Testis (tissue), 3 donors: ENCODE data around the gene REG1A. TPM values are rescaled to one million over a fixed set of nuclear protein-coding genes. Genes with fewer than 3 reads are reported as not detected.

ENCODE experiments used
- DNase-seq: peaks from one replicate; pipeline ENCODE4 v3.0.0-alpha.2; 2019
- H3K27ac ChIP-seq, 2 donors: fragments of 200-600 bp; sonication (generic); one replicate each; pipeline ENCODE4 v1.5.1; 2019
- H3K27me3 ChIP-seq: fragments of 200-600 bp; sonication (generic); one replicate; pipeline ENCODE4 v1.5.1; 2019
- H3K36me3 ChIP-seq: fragments of 200-600 bp; sonication (generic); one replicate; pipeline ENCODE4 v1.5.1; 2017; ENCODE audit warnings: low read depth; ENCODE audit errors: missing control alignments
- H3K4me1 ChIP-seq: fragments of 200-600 bp; sonication (generic); one replicate; pipeline ENCODE4 v1.5.1; 2019
- H3K4me3 ChIP-seq, 2 donors: fragments of 200-600 bp; sonication (generic); one replicate each; pipeline ENCODE4 v1.5.1; 2017 to 2019
- H3K9me3 ChIP-seq: fragments of 200-600 bp; sonication (generic); one replicate; pipeline ENCODE4 v1.5.1; 2017
- CTCF ChIP-seq, 3 experiments: fragments of 450-650 bp in 2 of 3; fragments of 200-600 bp in 1 of 3; sonication (generic) in 1 of 3; IDR thresholded peaks; one replicate each; pipeline ENCODE4 v1.5.1; 2016 to 2019; ENCODE audit warnings: antibody characterized with exemption in 3 of 3, mild to moderate bottlenecking in 2 of 3, moderate library complexity in 1 of 3
- POLR2A ChIP-seq: fragments of 450-650 bp; IDR thresholded peaks from one replicate; pipeline ENCODE4 v1.6.1; 2017; ENCODE audit warnings: antibody characterized with exemption, mild to moderate bottlenecking, moderate library complexity
- WGBS, 2 donors: methylation state at CpG; one replicate each; pipeline ENCODE4 v1.1.5; 2018; 5-methylcytosine and 5-hydroxymethylcytosine counted together
- intact Hi-C: fragments of 100-400 bp; cut with DNase I; formaldehyde crosslinking; loops from one replicate; pipeline ENCODE4 v1.15.1; 2023; ENCODE audit warnings: low total_unique reads
- polyA plus RNA-seq: library from polyadenylated mRNA; stranded (reverse); fragments of 350-450 nt; fragmentation: Illumina TruSeq; extraction: RNeasy Lipid Tissue Mini Kit (QIAGEN cat#74804); gene quantifications from one replicate; pipeline ENCODE4 v1.2.3, GENCODE V29; 2014; ENCODE audit warnings: low read depth, low replicate concordance; ENCODE audit not compliant: insufficient read depth
- total RNA-seq, 2 donors: library from RNA; depleted of rRNA; stranded (reverse); fragments of >200 nt; gene quantifications; one replicate each; pipeline ENCODE4 v1.2.3, GENCODE V29; 2016

Gene REG1A
- total and polyA plus RNA-seq, 3 donors from 2014 or later: 0.74 to 0.87 TPM; not detected in 1

GRCh38 chr2:79122676-79123075, 2.4 kb downstream of the REG1A start:
- 97 to 98% methylated on average over 2 of the region's 2 CpGs for WGBS, 2 donors
- Histone ChIP-seq H3K27ac (no peak overlapping the region), H3K9me3 (no peaks in the 10 kb centered on the region), H3K4me3 (no peak overlapping the region), H3K4me1 (no peaks in the 10 kb centered on the region), H3K27me3 (no peaks in the 10 kb centered on the region), H3K36me3 (no peaks in the 10 kb centered on the region)
- intact Hi-C loops: no loop called here
- TF ChIP-seq CTCF (IDR thresholded peaks at IDR 0.05) (no peak), POLR2A (no peak)
- no peak for DNase-seq

- intact Hi-C loops: no loop called here
- Histone ChIP-seq H3K36me3 (no peaks in the 10 kb centered on the region), H3K27me3 (no peaks in the 10 kb centered on the region), H3K4me3 (no peak overlapping the region), H3K4me1 (no peaks in the 10 kb centered on the region), H3K27ac (no peak overlapping the region), H3K9me3 (no peaks in the 10 kb centered on the region)
- no peak for TF ChIP-seq POLR2A
- TF ChIP-seq CTCF (IDR thresholded peaks at IDR 0.05): no peak
- 77 to 79% methylated on average over 9 of the region's 9 CpGs for WGBS, 2 donors
- DNase-seq: no peak
Measured at GRCh38 chr2:79124907-79125720, 4.8 kb downstream of the REG1A start.

- 88 to 91% methylated on average over 3 of the region's 3 CpGs for WGBS, 2 donors
- no peaks in the 10 kb centered on the region for H3K27me3 ChIP-seq
- H3K36me3 ChIP-seq: no peaks in the 10 kb centered on the region
- no peak overlapping the region for H3K4me3 ChIP-seq
- H3K4me1 ChIP-seq: no peaks in the 10 kb centered on the region
- no peak overlapping the region for H3K27ac ChIP-seq
- DNase-seq: no peak
- no peak for TF ChIP-seq POLR2A
- no peak for TF ChIP-seq CTCF (IDR thresholded peaks at IDR 0.05)
- H3K9me3 ChIP-seq: no peaks in the 10 kb centered on the region
- intact Hi-C loops: no loop called here
Measured at GRCh38 chr2:79125721-79125985, 5.4 kb downstream of the REG1A start.

- Histone ChIP-seq H3K4me1 (no peaks in the 10 kb centered on the region), H3K36me3 (no peaks in the 10 kb centered on the region), H3K27ac (no peak overlapping the region), H3K4me3 (no peak overlapping the region), H3K9me3 (no peaks in the 10 kb centered on the region), H3K27me3 (no peaks in the 10 kb centered on the region)
- 94 to 98% methylated on average over 3 of the region's 3 CpGs for WGBS, 2 donors
- DNase-seq: no peak
- TF ChIP-seq POLR2A (no peak), CTCF (IDR thresholded peaks at IDR 0.05) (no peak)
- intact Hi-C loops: no loop called here
Measured at GRCh38 chr2:79128406-79128805, 8.1 kb downstream of the REG1A start.

GRCh38 chr2:79129260-79129659, 9.0 kb downstream of the REG1A start:
- no peaks in the 10 kb centered on the region for H3K27me3 ChIP-seq
- no peaks in the 10 kb centered on the region for H3K4me1 ChIP-seq
- H3K27ac ChIP-seq: no peak overlapping the region
- no peak overlapping the region for H3K4me3 ChIP-seq
- 86 to 87% methylated on average over 6 of the region's 6 CpGs for WGBS, 2 donors
- intact Hi-C loops: no loop called here
- TF ChIP-seq CTCF (IDR thresholded peaks at IDR 0.05) (no peak), POLR2A (no peak)
- no peaks in the 10 kb centered on the region for H3K36me3 ChIP-seq
- H3K9me3 ChIP-seq: no peaks in the 10 kb centered on the region
- DNase-seq: no peak
